Measurements from ENCODE around the gene PPP1R16B.

GRCh38 chr20:38854654-38855066, 49.2 kb downstream of the PPP1R16B start:
- TF ChIP-seq POLR2A (IDR thresholded peaks at IDR 0.05; ENCODE audit: low read length) (no peak), GATA1 (IDR thresholded peaks at IDR 0.05; ENCODE audit: low read depth, low read length) (no peak)
